GM12873 (cell line): Measurements from ENCODE around the gene FARP1.

Experiments used
- TF ChIP-seq, protein P1 (sequence below): IDR thresholded peaks from 2 replicates; pipeline ENCODE4 v1.5.1; 2012; ENCODE audit warnings: low read depth, mild to moderate bottlenecking, moderate library complexity, low read length, control low read depth; ENCODE audit not compliant: insufficient read depth; ENCODE audit errors: missing control alignments

The FARP1 gene

DNA sequence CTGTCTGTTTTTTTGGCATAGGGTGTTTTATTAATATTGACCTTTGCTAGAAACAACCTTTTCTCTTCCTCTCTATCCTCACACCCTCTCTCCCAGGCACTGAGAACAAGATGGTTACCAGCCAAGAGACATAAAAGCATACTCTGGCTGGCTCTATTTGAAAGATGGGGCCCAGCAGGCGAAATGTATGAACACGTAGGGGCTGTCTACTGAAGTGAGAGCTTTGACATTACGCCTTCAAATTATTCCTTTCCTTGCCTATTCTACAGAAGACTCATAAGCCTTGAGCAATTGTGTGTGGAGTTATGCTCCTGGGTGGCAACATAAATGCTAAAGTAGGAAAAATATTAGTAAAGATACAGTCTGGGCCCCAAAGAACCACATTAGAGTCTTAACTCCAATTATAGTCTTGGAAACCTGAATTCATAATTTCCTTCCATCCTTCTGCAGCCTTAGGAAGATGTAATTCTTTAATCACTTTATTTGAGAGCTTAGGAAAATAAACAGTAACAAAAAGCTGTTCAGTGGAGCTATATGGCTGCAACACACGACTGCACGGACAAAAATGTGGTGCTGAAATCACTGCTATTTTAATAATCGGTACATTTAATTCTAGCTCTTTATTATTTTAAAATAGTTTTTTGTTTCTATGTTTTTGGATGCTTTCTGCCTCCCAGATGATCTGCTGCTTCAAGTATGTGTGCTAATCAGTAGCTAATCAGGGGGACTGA, 156.5 kb downstream of the FARP1 start:
- TF ChIP-seq, protein P1, sequence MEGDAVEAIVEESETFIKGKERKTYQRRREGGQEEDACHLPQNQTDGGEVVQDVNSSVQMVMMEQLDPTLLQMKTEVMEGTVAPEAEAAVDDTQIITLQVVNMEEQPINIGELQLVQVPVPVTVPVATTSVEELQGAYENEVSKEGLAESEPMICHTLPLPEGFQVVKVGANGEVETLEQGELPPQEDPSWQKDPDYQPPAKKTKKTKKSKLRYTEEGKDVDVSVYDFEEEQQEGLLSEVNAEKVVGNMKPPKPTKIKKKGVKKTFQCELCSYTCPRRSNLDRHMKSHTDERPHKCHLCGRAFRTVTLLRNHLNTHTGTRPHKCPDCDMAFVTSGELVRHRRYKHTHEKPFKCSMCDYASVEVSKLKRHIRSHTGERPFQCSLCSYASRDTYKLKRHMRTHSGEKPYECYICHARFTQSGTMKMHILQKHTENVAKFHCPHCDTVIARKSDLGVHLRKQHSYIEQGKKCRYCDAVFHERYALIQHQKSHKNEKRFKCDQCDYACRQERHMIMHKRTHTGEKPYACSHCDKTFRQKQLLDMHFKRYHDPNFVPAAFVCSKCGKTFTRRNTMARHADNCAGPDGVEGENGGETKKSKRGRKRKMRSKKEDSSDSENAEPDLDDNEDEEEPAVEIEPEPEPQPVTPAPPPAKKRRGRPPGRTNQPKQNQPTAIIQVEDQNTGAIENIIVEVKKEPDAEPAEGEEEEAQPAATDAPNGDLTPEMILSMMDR: no peak

DNA sequence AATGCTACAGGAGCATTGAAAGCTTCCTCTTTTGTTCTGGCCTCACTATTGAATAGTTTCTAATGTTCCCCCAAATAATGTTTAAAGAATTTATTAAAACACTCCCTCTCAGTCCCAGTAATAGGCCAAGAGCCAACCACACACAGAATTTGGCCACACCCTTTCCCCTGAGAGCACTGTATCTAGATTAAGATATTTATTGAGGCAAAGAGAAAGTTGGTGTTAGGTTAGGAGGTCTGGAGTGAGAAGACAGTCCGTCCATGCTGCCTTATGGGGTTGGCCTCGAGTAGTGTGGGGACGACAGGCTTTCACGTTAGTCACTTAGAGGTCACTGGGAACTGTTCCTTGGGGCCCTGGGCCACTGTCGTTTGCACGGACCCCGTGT, 157.1 kb downstream of the FARP1 start:
- TF ChIP-seq, protein P1: no peak

- TF ChIP-seq, protein P1: no peak
Observed at GRCh38 chr13:98300956-98301641, 158.2 kb downstream of the FARP1 start.

DNA sequence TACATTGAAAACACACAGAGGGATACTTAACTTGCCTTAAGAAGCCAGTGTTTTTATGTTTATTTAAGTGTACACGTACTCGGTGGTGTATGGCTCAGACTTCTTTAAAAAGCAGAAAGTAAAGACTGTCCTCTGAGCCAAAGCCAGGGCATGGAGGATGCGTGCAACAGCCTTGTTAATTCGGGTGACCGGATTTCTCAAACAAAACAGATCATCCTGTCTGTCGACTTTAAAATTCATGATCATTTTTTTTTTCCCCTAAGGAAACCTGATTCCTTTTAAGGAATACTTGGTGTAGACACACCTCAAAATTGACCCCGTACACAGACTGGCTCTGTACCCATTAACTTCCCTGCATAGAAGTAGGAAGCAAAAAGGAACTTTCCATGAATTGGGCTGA, 158.8 kb downstream of the FARP1 start:
- TF ChIP-seq, protein P1: no peak

- TF ChIP-seq, protein P1: no peak
Observed at GRCh38 chr13:98303858-98304257, 161.0 kb downstream of the FARP1 start.

GRCh38 chr13:98305670-98306069, 162.8 kb downstream of the FARP1 start:
- TF ChIP-seq, protein P1: no peak

DNA sequence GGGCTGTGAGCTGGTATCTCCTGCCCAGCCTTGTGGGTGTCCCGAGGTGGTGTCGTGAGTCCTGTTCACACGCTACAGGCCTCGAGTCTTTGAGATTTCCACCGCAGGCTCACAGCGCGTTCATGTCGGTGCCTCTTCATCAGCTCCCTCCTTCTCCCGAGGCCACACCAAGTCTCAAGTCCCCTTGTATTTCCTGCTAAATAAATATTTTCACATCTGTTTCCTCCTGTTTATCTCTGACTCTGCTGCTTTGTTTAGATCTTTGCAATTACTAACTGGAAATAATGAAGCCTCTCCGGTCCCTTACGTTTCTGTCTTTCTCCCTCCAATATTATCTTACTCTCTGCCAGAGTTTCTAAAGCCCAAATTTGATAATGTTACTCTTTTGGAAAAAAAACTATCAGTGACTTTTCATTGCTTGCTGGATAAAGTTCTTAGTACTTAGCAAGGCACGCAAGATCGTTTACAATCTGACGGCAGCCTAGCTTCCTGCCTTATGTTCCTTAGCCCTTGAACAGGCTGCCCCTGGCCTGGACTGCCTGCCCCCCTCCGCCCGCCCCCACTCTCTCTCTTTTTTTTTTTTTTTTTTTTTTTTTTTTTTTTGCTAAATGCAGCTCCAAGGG, 164.7 kb downstream of the FARP1 start:
- TF ChIP-seq, protein P1: no peak
